ENCODE results near the gene TBC1D7. TPM values are rescaled to one million over a fixed set of nuclear protein-coding genes. Genes with fewer than 3 reads are reported as not detected.
A peak's percentile ranks its signal among the peaks of the same experiment; 100 is the strongest.

Gene TBC1D7
- total and polyA plus RNA-seq, 2 donors from 2014 or later, result 12.9 to 39.4 TPM

- no peaks in the 10 kb centered on the region for H3K27me3 ChIP-seq (ENCODE audit: control insufficient read depth, insufficient read depth, low read length)
- no peak for TF ChIP-seq CTCF (IDR thresholded peaks at IDR 0.05; ENCODE audit: borderline replicate concordance, extremely low read depth, insufficient read depth)
- H3K9me3 ChIP-seq (ENCODE audit: control insufficient read depth in 2 of 3, insufficient read depth in 1 of 3, low read length in 3 of 3), result no peaks in the 10 kb centered on the region
- FAIRE-seq (no peak), DNase-seq (no peak)
- H3K4me3 ChIP-seq (ENCODE audit: low read length in 3 of 3), result no peak overlapping the region
- H3K36me3 ChIP-seq (ENCODE audit: control insufficient read depth in 2 of 3, insufficient read depth in 3 of 3, low read length in 3 of 3), result peaks cover 11 to 37% (median 18%) of the 10 kb centered on the region in 3 donors
- intact Hi-C loops (cut with DNase I), result no loop called here
- H3K27ac ChIP-seq (ENCODE audit: low read depth in 2 of 2, low read length in 2 of 2), result no peak overlapping the region
- no peak overlapping the region for H3K9ac ChIP-seq (ENCODE audit: low read length in 3 of 3)
- H3K4me1 ChIP-seq (ENCODE audit: control insufficient read depth in 2 of 3, insufficient read depth in 2 of 3, low read depth in 1 of 3, low read length in 3 of 3), result peaks cover 0 to 11% (median 0%) of the 10 kb centered on the region in 3 donors
These were observed 8.3 kb downstream of the TBC1D7 start for GRCh38 chr6:13319891-13320564.

- Histone ChIP-seq H3K27ac (ENCODE audit: low read depth in 2 of 2, low read length in 2 of 2) (peak overlapping the region; percentile 35 to 41), H3K9ac (ENCODE audit: low read length in 3 of 3) (no peak overlapping the region), H3K9me3 (ENCODE audit: control insufficient read depth in 2 of 3, insufficient read depth in 1 of 3, low read length in 3 of 3) (no peaks in the 10 kb centered on the region), H3K4me3 (ENCODE audit: low read length in 3 of 3) (no peak overlapping the region), H3K36me3 (ENCODE audit: control insufficient read depth in 2 of 3, insufficient read depth in 3 of 3, low read length in 3 of 3) (peaks cover 11 to 39% (median 19%) of the 10 kb centered on the region in 3 donors), H3K27me3 (ENCODE audit: control insufficient read depth, insufficient read depth, low read length) (no peaks in the 10 kb centered on the region), H3K4me1 (ENCODE audit: control insufficient read depth in 2 of 3, insufficient read depth in 2 of 3, low read depth in 1 of 3, low read length in 3 of 3) (peaks cover 0 to 15% (median 0%) of the 10 kb centered on the region in 3 donors)
- no peak for FAIRE-seq
- peak in 1 of 5 donors; percentile 30 for DNase-seq
- intact Hi-C loops (cut with DNase I), result no loop called here
- no peak for TF ChIP-seq CTCF (IDR thresholded peaks at IDR 0.05; ENCODE audit: borderline replicate concordance, extremely low read depth, insufficient read depth)
These were observed 9.5 kb downstream of the TBC1D7 start for GRCh38 chr6:13318821-13319220.

- DNase-seq (no peak), FAIRE-seq (no peak)
- Histone ChIP-seq H3K9ac (ENCODE audit: low read length in 3 of 3) (no peak overlapping the region), H3K4me1 (ENCODE audit: control insufficient read depth in 2 of 3, insufficient read depth in 2 of 3, low read depth in 1 of 3, low read length in 3 of 3) (peaks cover 0 to 17% (median 2%) of the 10 kb centered on the region in 3 donors), H3K4me3 (ENCODE audit: low read length in 3 of 3) (no peak overlapping the region), H3K27me3 (ENCODE audit: control insufficient read depth, insufficient read depth, low read length) (no peaks in the 10 kb centered on the region), H3K36me3 (ENCODE audit: control insufficient read depth in 2 of 3, insufficient read depth in 3 of 3, low read length in 3 of 3) (peaks cover 13 to 30% (median 20%) of the 10 kb centered on the region in 3 donors), H3K9me3 (ENCODE audit: control insufficient read depth in 2 of 3, insufficient read depth in 1 of 3, low read length in 3 of 3) (no peaks in the 10 kb centered on the region), H3K27ac (ENCODE audit: low read depth in 2 of 2, low read length in 2 of 2) (no peak overlapping the region)
- no peak for TF ChIP-seq CTCF (IDR thresholded peaks at IDR 0.05; ENCODE audit: borderline replicate concordance, extremely low read depth, insufficient read depth)
- intact Hi-C loops (cut with DNase I), result no loop called here
These were observed 12.4 kb downstream of the TBC1D7 start for GRCh38 chr6:13315896-13316295.

Data from kidney (tissue), 14 donors.